ENCODE data around the gene MCC.

Gene MCC

GRCh38 chr5:112975721-112976431, 512.4 kb downstream of the MCC start:
- DNase-seq (ENCODE audit: low read depth), result no peak

- no peak for DNase-seq (ENCODE audit: low read depth)
These were observed 513.4 kb downstream of the MCC start for GRCh38 chr5:112974901-112975300.

- no peak for DNase-seq (ENCODE audit: low read depth)
These were observed 514.3 kb downstream of the MCC start for GRCh38 chr5:112973904-112974303.

- DNase-seq (ENCODE audit: low read depth), result no peak
These were observed 515.2 kb downstream of the MCC start for GRCh38 chr5:112973036-112973435.
